Measurements from ENCODE around the gene ASIC2. TPM values are rescaled to one million over a fixed set of nuclear protein-coding genes. Genes with fewer than 3 reads are reported as not detected.

The ASIC2 gene
- total RNA-seq, 3 donors from 2014 or later = 0.15 to 0.16 TPM; not detected in 1

DNA sequence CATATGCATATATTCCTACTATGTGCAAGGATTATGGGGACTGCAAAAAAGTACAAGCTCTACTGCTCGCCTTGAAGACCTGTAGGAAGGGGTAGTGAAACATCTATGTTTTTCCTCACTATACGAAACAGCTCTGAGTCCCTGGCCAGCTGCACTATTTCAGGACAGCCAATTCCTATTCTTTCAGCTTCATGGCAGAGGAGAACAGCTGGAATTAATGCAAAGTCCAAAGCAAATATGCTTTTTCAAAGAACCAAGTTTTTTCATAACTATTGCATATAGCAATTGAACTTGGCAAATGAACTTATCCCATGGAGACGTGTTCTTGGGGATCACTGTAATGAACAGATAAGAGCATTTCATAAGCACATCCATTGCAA is 179.1 kb downstream of the ASIC2 start:
- no peaks in the 10 kb centered on the region for H3K9me3 ChIP-seq
- H3K27me3 ChIP-seq = no peaks in the 10 kb centered on the region
- no peak for DNase-seq (ENCODE audit: low spot score in 2 of 2)
- TF ChIP-seq POLR2AphosphoS5 (IDR thresholded peaks at IDR 0.05) (no peak), POLR2A (IDR thresholded peaks at IDR 0.05) (no peak)
- TF ChIP-seq, protein P1, sequence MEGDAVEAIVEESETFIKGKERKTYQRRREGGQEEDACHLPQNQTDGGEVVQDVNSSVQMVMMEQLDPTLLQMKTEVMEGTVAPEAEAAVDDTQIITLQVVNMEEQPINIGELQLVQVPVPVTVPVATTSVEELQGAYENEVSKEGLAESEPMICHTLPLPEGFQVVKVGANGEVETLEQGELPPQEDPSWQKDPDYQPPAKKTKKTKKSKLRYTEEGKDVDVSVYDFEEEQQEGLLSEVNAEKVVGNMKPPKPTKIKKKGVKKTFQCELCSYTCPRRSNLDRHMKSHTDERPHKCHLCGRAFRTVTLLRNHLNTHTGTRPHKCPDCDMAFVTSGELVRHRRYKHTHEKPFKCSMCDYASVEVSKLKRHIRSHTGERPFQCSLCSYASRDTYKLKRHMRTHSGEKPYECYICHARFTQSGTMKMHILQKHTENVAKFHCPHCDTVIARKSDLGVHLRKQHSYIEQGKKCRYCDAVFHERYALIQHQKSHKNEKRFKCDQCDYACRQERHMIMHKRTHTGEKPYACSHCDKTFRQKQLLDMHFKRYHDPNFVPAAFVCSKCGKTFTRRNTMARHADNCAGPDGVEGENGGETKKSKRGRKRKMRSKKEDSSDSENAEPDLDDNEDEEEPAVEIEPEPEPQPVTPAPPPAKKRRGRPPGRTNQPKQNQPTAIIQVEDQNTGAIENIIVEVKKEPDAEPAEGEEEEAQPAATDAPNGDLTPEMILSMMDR (IDR thresholded peaks at IDR 0.05) = no peak
- H3K27ac ChIP-seq = no peak overlapping the region
- intact Hi-C loops (cut with DNase I; ENCODE audit: low total_unique reads) = no loop called here
- no peak overlapping the region for H3K4me3 ChIP-seq
- peaks cover 0 to 4% of the 10 kb centered on the region in 2 donors for H3K4me1 ChIP-seq
- H3K36me3 ChIP-seq = no peaks in the 10 kb centered on the region

DNA sequence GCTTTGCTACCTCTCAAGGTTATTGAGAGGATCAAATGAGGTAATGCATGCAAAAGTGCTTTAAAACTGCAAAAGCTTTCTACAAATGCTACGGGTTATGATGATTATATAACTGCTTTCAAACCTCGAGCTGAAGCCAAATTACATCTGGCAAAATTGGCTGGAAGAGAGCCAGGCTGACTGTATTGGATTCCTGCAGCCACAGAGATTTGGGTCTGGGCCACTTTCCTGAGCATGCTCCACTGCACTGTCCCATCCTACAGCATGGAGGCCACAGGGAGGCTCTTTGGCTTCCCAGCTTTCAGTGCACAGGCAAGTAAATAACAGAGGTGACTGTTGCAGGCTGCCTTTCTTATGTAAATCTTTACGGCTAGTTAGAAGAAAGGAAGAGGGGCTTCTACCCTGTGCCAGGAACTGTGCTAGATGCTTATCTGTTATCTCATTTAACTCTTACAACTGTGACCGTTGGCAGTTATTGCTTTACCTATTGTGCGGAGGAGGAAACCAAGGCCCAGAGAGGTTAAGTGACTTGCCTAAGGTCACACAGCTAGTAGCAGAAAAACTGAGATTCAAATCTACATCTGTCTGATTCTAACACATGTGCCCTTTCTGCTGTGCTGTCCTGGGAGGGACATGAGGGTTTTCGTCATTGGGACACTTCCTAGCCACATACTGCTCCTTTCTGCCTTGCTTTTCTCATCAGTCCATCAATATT is 179.7 kb downstream of the ASIC2 start:
- intact Hi-C loops (cut with DNase I; ENCODE audit: low total_unique reads) = no loop called here
- DNase-seq (ENCODE audit: low spot score in 2 of 2) = no peak
- TF ChIP-seq POLR2AphosphoS5 (IDR thresholded peaks at IDR 0.05) (no peak), POLR2A (IDR thresholded peaks at IDR 0.05) (no peak)
- TF ChIP-seq, protein P1 (IDR thresholded peaks at IDR 0.05) = no peak

DNA sequence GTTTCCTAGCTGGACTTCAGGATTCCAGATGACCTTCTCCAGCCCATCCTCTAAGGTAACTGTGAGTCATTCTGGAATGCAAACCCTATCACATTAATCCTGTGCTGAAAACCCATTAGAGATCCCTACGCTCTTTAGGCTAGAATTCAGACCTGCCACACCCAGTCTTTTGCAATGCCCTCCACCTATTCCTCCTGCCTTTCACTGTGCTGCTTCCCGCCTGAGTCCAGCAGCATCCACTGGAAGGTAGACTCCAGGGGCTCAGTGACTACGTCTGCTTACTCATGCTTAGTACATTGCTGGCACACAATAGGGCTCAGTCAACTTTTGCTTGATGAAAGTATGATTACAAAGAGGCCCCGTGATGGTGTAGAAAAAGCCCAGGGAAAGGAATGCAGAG is 180.3 kb downstream of the ASIC2 start:
- intact Hi-C loops (cut with DNase I; ENCODE audit: low total_unique reads) = no loop called here
- TF ChIP-seq, protein P1 (IDR thresholded peaks at IDR 0.05) = no peak
- TF ChIP-seq POLR2AphosphoS5 (IDR thresholded peaks at IDR 0.05) = no peak
- no peak for TF ChIP-seq POLR2A (IDR thresholded peaks at IDR 0.05)
- peaks cover 0 to 4% of the 10 kb centered on the region in 2 donors for H3K4me1 ChIP-seq
- no peaks in the 10 kb centered on the region for H3K27me3 ChIP-seq
- no peak overlapping the region for H3K4me3 ChIP-seq
- no peak overlapping the region for H3K27ac ChIP-seq
- no peaks in the 10 kb centered on the region for H3K36me3 ChIP-seq
- no peaks in the 10 kb centered on the region for H3K9me3 ChIP-seq
- no peak for DNase-seq (ENCODE audit: low spot score in 2 of 2)

More for the DNA sequence above, 179.7 kb downstream of the ASIC2 start:
- Histone ChIP-seq H3K4me1 (peaks cover 0 to 4% of the 10 kb centered on the region in 2 donors), H3K36me3 (no peaks in the 10 kb centered on the region), H3K4me3 (no peak overlapping the region), H3K9me3 (no peaks in the 10 kb centered on the region), H3K27me3 (no peaks in the 10 kb centered on the region), H3K27ac (no peak overlapping the region)

DNA sequence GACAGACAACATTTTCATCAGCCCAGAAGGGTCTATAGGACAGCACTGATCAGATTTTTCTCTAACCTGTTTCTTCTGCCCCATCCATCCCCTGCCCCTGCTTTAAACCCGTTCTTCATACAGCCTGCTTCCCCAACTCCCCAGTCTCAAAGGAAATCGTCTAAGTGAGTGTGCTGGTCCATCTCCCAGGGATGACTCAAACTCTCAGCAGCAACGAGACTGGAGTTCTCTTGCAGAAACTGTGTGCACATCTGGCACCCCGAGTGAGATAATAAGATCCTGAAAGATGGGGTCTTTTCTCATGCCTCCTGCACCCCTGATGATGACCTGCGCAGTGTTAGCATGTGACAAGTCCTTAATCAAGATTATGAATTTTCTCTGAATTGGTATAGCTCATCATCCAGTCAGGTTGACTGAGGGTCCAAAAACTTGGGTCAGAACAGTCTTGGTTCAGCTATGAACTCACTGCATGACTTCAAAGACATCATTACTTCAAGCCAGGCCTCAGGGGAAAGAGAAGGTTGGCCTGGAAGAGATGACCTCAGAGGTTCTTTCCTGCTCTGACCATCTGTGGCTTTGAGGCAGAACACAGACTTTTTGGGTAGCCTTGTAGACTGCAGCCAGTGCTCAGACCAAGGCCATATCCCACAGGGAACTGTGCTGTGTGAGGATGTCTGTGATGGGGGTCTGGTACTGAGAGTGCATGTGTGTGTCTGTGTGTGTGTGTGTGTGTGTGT is 183.6 kb downstream of the ASIC2 start:
- intact Hi-C loops (cut with DNase I; ENCODE audit: low total_unique reads) = no loop called here
- H3K9me3 ChIP-seq = peaks cover 0 to 6% of the 10 kb centered on the region in 2 donors
- H3K36me3 ChIP-seq = no peaks in the 10 kb centered on the region
- TF ChIP-seq, protein P1 (IDR thresholded peaks at IDR 0.05) = no peak
- peaks cover 0 to 4% of the 10 kb centered on the region in 2 donors for H3K4me1 ChIP-seq
- H3K27ac ChIP-seq = no peak overlapping the region
- no peak overlapping the region for H3K4me3 ChIP-seq
- DNase-seq (ENCODE audit: low spot score in 2 of 2) = no peak
- no peaks in the 10 kb centered on the region for H3K27me3 ChIP-seq

DNA sequence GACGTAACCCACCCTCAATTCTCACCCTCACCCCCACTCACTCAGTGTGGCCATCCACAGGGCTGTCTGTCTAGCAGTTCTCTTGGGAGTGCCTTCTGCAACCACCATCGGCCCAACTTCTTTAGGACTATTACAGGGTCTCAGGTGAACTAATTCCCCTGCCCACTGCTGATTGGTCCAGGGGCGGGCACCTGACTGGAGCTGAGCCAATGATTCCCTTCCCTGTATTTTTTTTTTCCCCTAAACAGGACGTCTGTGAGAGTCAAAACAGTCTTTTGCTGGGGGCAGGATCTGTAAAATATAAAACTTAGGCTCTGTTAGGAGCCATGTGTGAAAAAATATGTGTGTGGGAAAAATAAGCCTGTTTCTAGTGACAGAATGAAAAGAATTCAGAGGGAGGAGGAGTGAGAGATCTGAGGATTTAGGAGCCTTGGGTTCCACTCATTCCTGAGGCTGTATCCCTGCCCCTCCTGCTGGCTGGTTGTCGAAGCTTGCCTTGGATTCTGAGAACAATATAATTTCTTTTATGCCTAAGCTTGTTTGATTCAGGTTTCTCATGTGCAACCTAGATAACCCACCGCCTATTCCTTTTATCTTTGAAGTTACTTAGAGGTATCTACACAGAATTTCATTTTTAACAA is 186.4 kb downstream of the ASIC2 start:
- Histone ChIP-seq H3K4me1 (no peaks in the 10 kb centered on the region), H3K4me3 (no peak overlapping the region), H3K9me3 (peaks cover 0 to 6% of the 10 kb centered on the region in 2 donors), H3K27ac (no peak overlapping the region), H3K36me3 (no peaks in the 10 kb centered on the region), H3K27me3 (no peaks in the 10 kb centered on the region)
- DNase-seq (ENCODE audit: low spot score in 2 of 2) = no peak
- TF ChIP-seq, protein P1 (IDR thresholded peaks at IDR 0.05) = no peak
- TF ChIP-seq POLR2A (IDR thresholded peaks at IDR 0.05) = no peak
- TF ChIP-seq POLR2AphosphoS5 (IDR thresholded peaks at IDR 0.05) = no peak
- intact Hi-C loops (cut with DNase I; ENCODE audit: low total_unique reads) = no loop called here
